Suprapubic skin (tissue), 4 donors: ENCODE data around the gene SYT1. TPM values are rescaled to one million over a fixed set of nuclear protein-coding genes. Genes with fewer than 3 reads are reported as not detected.

Experiments
- DNase-seq, 2 donors: peaks; one replicate each; pipeline ENCODE4 v3.0.0-alpha.2; 2019; ENCODE audit warnings: low spot score in 2 of 2
- H3K27ac ChIP-seq: fragments of 200-600 bp; sonication (generic); one replicate; pipeline ENCODE4 v1.5.1; 2019
- H3K27me3 ChIP-seq: fragments of 200-600 bp; sonication (generic); one replicate; pipeline ENCODE4 v1.5.1; 2019
- H3K36me3 ChIP-seq: fragments of 200-600 bp; sonication (generic); one replicate; pipeline ENCODE4 v1.5.1; 2019
- H3K4me1 ChIP-seq: fragments of 200-600 bp; sonication (generic); one replicate; pipeline ENCODE4 v1.5.1; 2019
- H3K4me3 ChIP-seq: fragments of 200-600 bp; sonication (generic); one replicate; pipeline ENCODE4 v1.5.1; 2019; ENCODE audit warnings: mild to moderate bottlenecking
- H3K9me3 ChIP-seq: fragments of 200-600 bp; sonication (generic); one replicate; pipeline ENCODE4 v1.5.1; 2019
- CTCF ChIP-seq, 2 donors: fragments of 200-600 bp in 1 of 2; fragments of 450-650 bp in 1 of 2; sonication (generic) in 1 of 2; IDR thresholded peaks; one replicate each; pipeline ENCODE4 v1.5.1; 2016 to 2019; ENCODE audit warnings: antibody characterized with exemption in 2 of 2, mild to moderate bottlenecking in 1 of 2, moderate library complexity in 1 of 2
- EP300 ChIP-seq: sonication (generic); formaldehyde crosslinking; IDR thresholded peaks from one replicate; pipeline ENCODE4 v1.6.1; 2017; ENCODE audit warnings: antibody characterized with exemption
- POLR2A ChIP-seq, 2 donors: fragments of 450-650 bp; IDR thresholded peaks; one replicate each; pipeline ENCODE4 v1.6.1; 2017; ENCODE audit warnings: antibody characterized with exemption in 2 of 2, mild to moderate bottlenecking in 2 of 2, moderate library complexity in 2 of 2
- POLR2AphosphoS5 ChIP-seq, 3 donors: sonication (generic); formaldehyde crosslinking; IDR thresholded peaks; one replicate each; pipeline ENCODE4 v1.6.1; 2017; ENCODE audit warnings: antibody characterized with exemption in 3 of 3
- WGBS: methylation state at CpG from one replicate; pipeline ENCODE4 v1.1.5; 2018; 5-methylcytosine and 5-hydroxymethylcytosine counted together
- total RNA-seq, 4 donors: library from RNA; depleted of rRNA; stranded (reverse); fragments of >200 nt; gene quantifications; one replicate each; pipeline ENCODE4 v1.1.0, GENCODE V29; 2016

Gene SYT1
- total RNA-seq, 4 donors from 2014 or later = 0.15 to 0.31 TPM; not detected in 2

GRCh38 chr12:79128956-79129355, 264.4 kb downstream of the SYT1 start:
- Histone ChIP-seq H3K9me3 (no peaks in the 10 kb centered on the region), H3K27me3 (no peaks in the 10 kb centered on the region), H3K36me3 (no peaks in the 10 kb centered on the region), H3K4me3 (no peak overlapping the region), H3K27ac (no peak overlapping the region), H3K4me1 (no peaks in the 10 kb centered on the region)
- WGBS = 71% methylated on average over 1 of the region's 1 CpG
- no peak for DNase-seq
- TF ChIP-seq EP300 (no peak), CTCF (IDR thresholded peaks at IDR 0.05) (no peak), POLR2A (IDR thresholded peaks at IDR 0.05) (no peak), POLR2AphosphoS5 (IDR thresholded peaks at IDR 0.05) (no peak)

- H3K4me3 ChIP-seq = no peak overlapping the region
- no peak for DNase-seq
- WGBS = 93% methylated on average over 6 of the region's 6 CpGs
- no peaks in the 10 kb centered on the region for H3K27me3 ChIP-seq
- no peaks in the 10 kb centered on the region for H3K4me1 ChIP-seq
- no peaks in the 10 kb centered on the region for H3K9me3 ChIP-seq
- H3K36me3 ChIP-seq = no peaks in the 10 kb centered on the region
- no peak for TF ChIP-seq POLR2AphosphoS5 (IDR thresholded peaks at IDR 0.05)
- TF ChIP-seq CTCF (IDR thresholded peaks at IDR 0.05) = no peak
- no peak for TF ChIP-seq POLR2A (IDR thresholded peaks at IDR 0.05)
- TF ChIP-seq EP300 = no peak
- H3K27ac ChIP-seq = no peak overlapping the region
These were observed 274.3 kb downstream of the SYT1 start for GRCh38 chr12:79138872-79139271.

GRCh38 chr12:79140711-79141110, 276.1 kb downstream of the SYT1 start:
- Histone ChIP-seq H3K4me3 (no peak overlapping the region), H3K4me1 (no peaks in the 10 kb centered on the region), H3K27me3 (no peaks in the 10 kb centered on the region), H3K27ac (no peak overlapping the region), H3K9me3 (no peaks in the 10 kb centered on the region), H3K36me3 (no peaks in the 10 kb centered on the region)
- DNase-seq = no peak
- TF ChIP-seq CTCF (IDR thresholded peaks at IDR 0.05) (no peak), EP300 (no peak), POLR2A (IDR thresholded peaks at IDR 0.05) (no peak)
- 82% methylated on average over 1 of the region's 1 CpG for WGBS

GRCh38 chr12:79141776-79142175, 277.2 kb downstream of the SYT1 start:
- H3K4me1 ChIP-seq = no peaks in the 10 kb centered on the region
- H3K36me3 ChIP-seq = no peaks in the 10 kb centered on the region
- no peaks in the 10 kb centered on the region for H3K27me3 ChIP-seq
- no peak for TF ChIP-seq POLR2A (IDR thresholded peaks at IDR 0.05)
- no peak for TF ChIP-seq CTCF (IDR thresholded peaks at IDR 0.05)
- no peak for TF ChIP-seq EP300
- TF ChIP-seq POLR2AphosphoS5 (IDR thresholded peaks at IDR 0.05) = no peak
- 45% methylated on average over 2 of the region's 2 CpGs for WGBS
- H3K27ac ChIP-seq = no peak overlapping the region
- no peak overlapping the region for H3K4me3 ChIP-seq
- no peak for DNase-seq
- H3K9me3 ChIP-seq = no peaks in the 10 kb centered on the region

- TF ChIP-seq CTCF (IDR thresholded peaks at IDR 0.05) = no peak
- no peak for TF ChIP-seq POLR2A (IDR thresholded peaks at IDR 0.05)
- no peak for TF ChIP-seq EP300
- no peak for TF ChIP-seq POLR2AphosphoS5 (IDR thresholded peaks at IDR 0.05)
- Histone ChIP-seq H3K4me3 (no peak overlapping the region), H3K4me1 (no peaks in the 10 kb centered on the region), H3K36me3 (no peaks in the 10 kb centered on the region), H3K27me3 (no peaks in the 10 kb centered on the region), H3K9me3 (no peaks in the 10 kb centered on the region), H3K27ac (no peak overlapping the region)
- no peak for DNase-seq
- WGBS = 68% methylated on average over 2 of the region's 2 CpGs
These were observed 279.2 kb downstream of the SYT1 start for GRCh38 chr12:79143803-79144202.
